IMR-90 (cell line): ENCODE results near the gene IL18RAP.

Experiments
- BHLHE40 ChIP-seq: fragments of 150-350 bp; IDR thresholded peaks from 2 replicates; pipeline ENCODE4 v1.6.1; 2016; ENCODE audit warnings: mild to moderate bottlenecking, low read depth, low read length
- CEBPB ChIP-seq: IDR thresholded peaks from 2 replicates; pipeline ENCODE4 v1.6.1; 2012; ENCODE audit warnings: low read depth, low read length, improper control_type of control experiment
- CHD1 ChIP-seq: IDR thresholded peaks from 2 replicates; pipeline ENCODE4 v1.6.1; 2012; ENCODE audit warnings: low read depth, low read length, improper control_type of control experiment
- CTCF ChIP-seq: conservative IDR thresholded peaks from 2 replicates; pipeline ENCODE4 v1.5.1; 2012; ENCODE audit warnings: mild to moderate bottlenecking, low read depth, low read length, improper control_type of control experiment
- MAZ ChIP-seq: IDR thresholded peaks from 2 replicates; pipeline ENCODE4 v1.6.1; 2012; ENCODE audit warnings: low read depth, mild to moderate bottlenecking, low read length, improper control_type of control experiment, moderate library complexity, borderline replicate concordance
- MXI1 ChIP-seq: IDR thresholded peaks from 2 replicates; pipeline ENCODE4 v1.6.1; 2012; ENCODE audit warnings: low read depth, mild to moderate bottlenecking, low read length, moderate library complexity, borderline replicate concordance
- POLR2A ChIP-seq: IDR thresholded peaks from 2 replicates; pipeline ENCODE4 v1.6.1; 2012; ENCODE audit warnings: mild to moderate bottlenecking, low read depth, low read length
- RAD21 ChIP-seq: IDR thresholded peaks from 2 replicates; pipeline ENCODE4 v1.6.1; 2012; ENCODE audit warnings: low read length, improper control_type of control experiment
- RCOR1 ChIP-seq: IDR thresholded peaks from 2 replicates; pipeline ENCODE4 v1.6.1; 2012; ENCODE audit warnings: mild to moderate bottlenecking, low read length, improper control_type of control experiment; ENCODE audit not compliant: insufficient replicate concordance
- RFX5 ChIP-seq: IDR thresholded peaks from 2 replicates; pipeline ENCODE4 v1.8.0; 2012; ENCODE audit warnings: low read depth, mild to moderate bottlenecking, low read length, moderate library complexity

DNA sequence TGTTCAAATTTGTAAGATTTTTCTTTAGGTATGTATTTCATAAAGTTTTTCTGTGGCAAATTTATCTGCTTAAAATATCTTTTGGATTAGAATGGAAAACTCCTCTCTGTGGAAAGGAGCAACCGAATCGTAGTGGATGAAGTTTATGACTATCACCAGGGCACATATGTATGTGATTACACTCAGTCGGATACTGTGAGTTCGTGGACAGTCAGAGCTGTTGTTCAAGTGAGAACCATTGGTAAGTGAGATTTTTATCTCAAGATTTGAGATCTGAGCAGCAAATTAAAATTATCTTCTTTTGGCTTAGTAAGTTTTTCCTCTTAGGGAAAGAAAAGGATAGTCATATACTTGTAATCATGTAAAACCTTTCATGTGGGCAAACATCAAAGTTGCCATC, 14.2 kb downstream of the IL18RAP start:
- TF ChIP-seq MXI1 (no peak), POLR2A (no peak), BHLHE40 (no peak), CTCF (no peak), CHD1 (no peak), CEBPB (no peak), RCOR1 (no peak), RFX5 (no peak), MAZ (no peak), RAD21 (no peak)
